ENCODE results near the gene DERL2. TPM values are rescaled to one million over a fixed set of nuclear protein-coding genes. Genes with fewer than 3 reads are reported as not detected.

Gene DERL2
- total RNA-seq, 4 donors from 2014 or later: 28.2 to 48.8 (median 38.1) TPM

DNA sequence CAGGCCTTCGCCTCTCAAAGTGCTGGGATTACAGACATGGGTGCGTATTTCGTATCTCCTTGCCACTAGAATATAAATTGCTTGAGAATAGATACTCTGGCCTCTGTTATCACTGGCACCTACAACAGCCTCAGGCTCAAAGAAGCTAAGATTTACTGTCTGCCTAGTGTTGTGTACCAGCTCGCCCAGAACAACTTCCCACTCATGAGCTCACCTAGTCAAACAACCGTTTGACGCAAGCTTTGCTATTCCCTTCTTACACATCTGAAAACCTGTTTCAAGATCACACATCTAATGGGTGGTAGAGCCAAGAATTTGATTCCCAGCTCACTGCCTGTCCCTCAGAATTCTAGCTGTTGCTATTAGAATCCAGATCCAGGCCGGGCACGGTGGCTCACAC lies 24.8 kb upstream of the DERL2 start:
- Histone ChIP-seq H3K27me3 (no peaks in the 10 kb centered on the region), H3K4me1 (no peaks in the 10 kb centered on the region), H3K9me3 (no peaks in the 10 kb centered on the region), H3K36me3 (peaks cover 0 to 31% (median 0%) of the 10 kb centered on the region in 3 donors), H3K4me3 (no peak overlapping the region), H3K27ac (no peak overlapping the region)
- DNase-seq: no peak
- intact Hi-C loops (cut with DNase I): no loop called here
- WGBS, 2 donors: 80 to 84% methylated on average over 8 of the region's 8 CpGs
- TF ChIP-seq, protein P1, sequence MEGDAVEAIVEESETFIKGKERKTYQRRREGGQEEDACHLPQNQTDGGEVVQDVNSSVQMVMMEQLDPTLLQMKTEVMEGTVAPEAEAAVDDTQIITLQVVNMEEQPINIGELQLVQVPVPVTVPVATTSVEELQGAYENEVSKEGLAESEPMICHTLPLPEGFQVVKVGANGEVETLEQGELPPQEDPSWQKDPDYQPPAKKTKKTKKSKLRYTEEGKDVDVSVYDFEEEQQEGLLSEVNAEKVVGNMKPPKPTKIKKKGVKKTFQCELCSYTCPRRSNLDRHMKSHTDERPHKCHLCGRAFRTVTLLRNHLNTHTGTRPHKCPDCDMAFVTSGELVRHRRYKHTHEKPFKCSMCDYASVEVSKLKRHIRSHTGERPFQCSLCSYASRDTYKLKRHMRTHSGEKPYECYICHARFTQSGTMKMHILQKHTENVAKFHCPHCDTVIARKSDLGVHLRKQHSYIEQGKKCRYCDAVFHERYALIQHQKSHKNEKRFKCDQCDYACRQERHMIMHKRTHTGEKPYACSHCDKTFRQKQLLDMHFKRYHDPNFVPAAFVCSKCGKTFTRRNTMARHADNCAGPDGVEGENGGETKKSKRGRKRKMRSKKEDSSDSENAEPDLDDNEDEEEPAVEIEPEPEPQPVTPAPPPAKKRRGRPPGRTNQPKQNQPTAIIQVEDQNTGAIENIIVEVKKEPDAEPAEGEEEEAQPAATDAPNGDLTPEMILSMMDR (IDR thresholded peaks at IDR 0.05): no peak
- TF ChIP-seq POLR2A (IDR thresholded peaks at IDR 0.05): no peak

- WGBS, 2 donors: 52 to 81% methylated on average over 6 to 8 of the region's 8 CpGs
These were observed 23.5 kb upstream of the DERL2 start for GRCh38 chr17:5509482-5509881.

DNA sequence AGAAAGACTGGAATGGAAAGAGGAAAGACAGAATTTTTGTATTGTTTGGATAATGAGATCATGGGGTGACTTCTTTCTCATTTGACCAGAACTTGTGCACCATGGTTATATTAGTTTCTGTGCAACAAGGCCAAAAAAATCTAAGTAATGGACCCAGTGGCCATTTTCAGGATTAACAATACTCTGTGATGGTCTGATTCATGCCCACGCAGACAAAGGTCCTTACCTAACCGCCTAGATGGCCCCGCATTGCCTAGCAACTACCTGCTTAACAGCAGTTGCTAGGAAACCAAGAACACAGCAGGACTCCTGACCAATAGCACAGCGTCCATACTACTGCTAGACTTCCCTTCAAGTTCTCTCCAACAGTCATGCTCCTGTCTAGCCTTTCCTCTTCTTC lies 22.8 kb upstream of the DERL2 start:
- DNase-seq: no peak
- Histone ChIP-seq H3K4me1 (no peaks in the 10 kb centered on the region), H3K9me3 (no peaks in the 10 kb centered on the region), H3K27me3 (no peaks in the 10 kb centered on the region), H3K27ac (no peak overlapping the region), H3K36me3 (peaks cover 0 to 24% (median 0%) of the 10 kb centered on the region in 3 donors), H3K4me3 (no peak overlapping the region)
- no peak for TF ChIP-seq POLR2A (IDR thresholded peaks at IDR 0.05)
- TF ChIP-seq, protein P1 (IDR thresholded peaks at IDR 0.05): no peak
- intact Hi-C loops (cut with DNase I): no loop called here
- 63 to 65% methylated on average over 4 of the region's 4 CpGs for whole genome bisulfite sequencing, 2 donors

More at GRCh38 chr17:5509482-5509881, 23.5 kb upstream of the DERL2 start:
- H3K4me1 ChIP-seq: no peaks in the 10 kb centered on the region
- no peak overlapping the region for H3K27ac ChIP-seq
- intact Hi-C loops (cut with DNase I): no loop called here
- DNase-seq: no peak
- no peaks in the 10 kb centered on the region for H3K9me3 ChIP-seq
- H3K36me3 ChIP-seq: peaks cover 0 to 30% (median 0%) of the 10 kb centered on the region in 3 donors
- TF ChIP-seq POLR2A (IDR thresholded peaks at IDR 0.05): no peak
- TF ChIP-seq, protein P1 (IDR thresholded peaks at IDR 0.05): no peak
- no peaks in the 10 kb centered on the region for H3K27me3 ChIP-seq
- no peak overlapping the region for H3K4me3 ChIP-seq

DNA sequence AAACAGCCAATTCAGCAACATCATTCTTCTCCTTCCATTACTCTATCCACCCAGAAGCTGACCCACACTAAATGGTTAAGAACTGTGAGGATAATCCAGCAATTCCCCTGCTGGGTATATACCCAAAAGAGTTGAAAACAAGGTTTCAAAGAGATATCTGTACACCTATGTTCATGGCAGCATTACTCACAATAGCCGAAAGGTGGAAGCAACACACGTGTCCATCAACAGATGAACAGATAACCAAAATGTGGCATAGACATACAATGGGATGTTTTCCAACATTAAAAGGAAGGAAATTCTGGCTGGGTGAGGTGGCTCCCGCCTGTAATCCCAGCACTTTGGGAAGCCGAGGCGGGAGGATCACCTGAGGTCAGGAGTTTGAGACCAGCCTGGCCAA lies 20.3 kb upstream of the DERL2 start:
- no peak overlapping the region for H3K27ac ChIP-seq
- peaks cover 0 to 13% (median 0%) of the 10 kb centered on the region in 3 donors for H3K36me3 ChIP-seq
- H3K9me3 ChIP-seq: no peaks in the 10 kb centered on the region
- no peak for DNase-seq
- H3K4me1 ChIP-seq: peaks cover 0 to under 1% (median 0%) of the 10 kb centered on the region in 3 donors
- WGBS, 2 donors: 86 to 94% methylated on average over 5 of the region's 5 CpGs
- intact Hi-C loops (cut with DNase I): no loop called here
- TF ChIP-seq, protein P1 (IDR thresholded peaks at IDR 0.05): no peak
- no peak for TF ChIP-seq POLR2A (IDR thresholded peaks at IDR 0.05)
- no peaks in the 10 kb centered on the region for H3K27me3 ChIP-seq
- no peak overlapping the region for H3K4me3 ChIP-seq

DNA sequence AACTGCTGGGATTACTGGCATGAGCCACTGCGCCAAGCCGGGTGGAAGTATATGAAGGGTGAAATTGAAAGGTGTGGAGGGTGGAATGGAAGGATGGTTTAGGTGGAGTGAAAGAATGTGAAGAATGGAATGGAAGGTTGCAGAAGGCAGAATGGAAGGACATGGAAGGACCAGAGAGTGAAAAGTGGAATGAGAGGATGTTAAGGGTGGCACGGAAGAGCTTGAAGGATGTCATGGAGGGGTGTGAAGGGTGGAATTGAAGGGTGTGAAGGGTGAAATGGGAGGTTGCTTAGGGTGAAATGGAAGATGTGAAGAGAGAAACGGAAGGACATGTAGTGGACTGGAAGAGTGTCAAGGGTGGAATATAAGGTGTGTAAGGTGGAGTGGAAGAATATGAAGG lies 16.6 kb upstream of the DERL2 start:
- DNase-seq: no peak
- H3K4me3 ChIP-seq: no peak overlapping the region
- intact Hi-C loops (cut with DNase I): no loop called here
- no peak overlapping the region for H3K27ac ChIP-seq
- WGBS, 2 donors: 95 to 97% methylated on average over 3 to 4 of the region's 4 CpGs
- TF ChIP-seq, protein P1 (IDR thresholded peaks at IDR 0.05): no peak
- no peak for TF ChIP-seq POLR2A (IDR thresholded peaks at IDR 0.05)
- no peaks in the 10 kb centered on the region for H3K9me3 ChIP-seq
- H3K27me3 ChIP-seq: peaks cover 0 to 25% (median 0%) of the 10 kb centered on the region in 4 donors
- peaks cover 0 to 13% (median 0%) of the 10 kb centered on the region in 3 donors for H3K36me3 ChIP-seq
- H3K4me1 ChIP-seq: peaks cover 7 to 20% (median 8%) of the 10 kb centered on the region in 3 donors
